Fibroblast of the aortic adventitia (primary cell): ENCODE results near the gene ATG2B. TPM values are rescaled to one million over a fixed set of nuclear protein-coding genes. Genes with fewer than 3 reads are reported as not detected.

ENCODE experiments used
- DNase-seq: peaks from one replicate; pipeline ENCODE4 v3.0.0-alpha.2; 2010; ENCODE audit warnings: low read depth
- H3K4me3 ChIP-seq: 2 replicates; pipeline ENCODE4 v1.5.1; 2011; ENCODE audit warnings: low read depth, mild to moderate bottlenecking, control low read depth, low read length, moderate library complexity
- CTCF ChIP-seq: IDR thresholded peaks from 2 replicates; pipeline ENCODE4 v1.5.1; 2011; ENCODE audit warnings: mild to moderate bottlenecking, low read length, control low read depth, inconsistent platforms; ENCODE audit not compliant: insufficient read depth
- total RNA-seq: library from RNA; depleted of rRNA; stranded (reverse); fragments of >200 nt; gene quantifications from 2 replicates; pipeline ENCODE4 v1.2.3, GENCODE V29; 2012; ENCODE audit warnings: low replicate concordance

ATG2B gene
- total RNA-seq, 1 donor = 28.7 TPM

DNA sequence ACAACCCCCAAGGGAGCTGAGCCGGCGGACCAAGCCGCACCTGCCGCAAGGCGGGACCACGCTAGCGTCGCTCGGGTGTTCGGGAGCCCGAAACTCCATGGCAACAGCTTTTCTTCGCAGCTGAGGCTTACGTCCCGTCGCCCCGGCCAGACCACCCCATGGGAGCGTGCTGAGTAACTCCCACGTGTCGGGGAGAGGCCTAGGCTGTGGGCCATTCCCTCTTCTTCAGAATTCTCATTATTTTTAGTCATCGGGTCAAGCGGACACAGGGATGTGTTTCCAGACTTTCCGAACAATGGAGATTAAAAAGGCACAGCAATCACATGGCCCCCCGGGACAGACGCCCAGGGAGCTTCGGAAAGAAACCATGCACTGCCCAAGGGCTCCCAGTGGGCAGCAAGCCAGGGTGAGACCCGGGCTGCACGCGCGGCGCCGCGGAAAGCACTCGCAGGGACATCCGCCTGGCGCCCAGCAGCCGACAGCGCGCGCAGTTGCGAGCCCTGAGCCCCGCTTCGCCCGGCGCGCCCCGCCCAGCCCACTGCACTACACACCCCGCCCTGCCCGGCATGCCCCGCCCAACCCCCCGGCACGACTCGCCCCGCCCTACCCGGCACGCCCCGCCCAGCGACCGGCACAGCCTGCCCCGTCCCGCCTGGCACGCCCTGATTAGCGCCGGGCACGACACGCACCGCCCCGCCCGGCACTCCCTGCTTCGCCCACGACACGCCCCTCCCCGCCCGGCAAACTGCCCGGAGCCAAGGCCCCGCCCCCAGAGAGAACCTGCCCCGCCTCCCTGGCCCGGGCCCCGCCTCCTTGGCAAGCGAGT is 28.4 kb upstream of the ATG2B start:
- no peak for TF ChIP-seq CTCF
- DNase-seq = peak; percentile 89
- peak overlapping the region; percentile 77 for H3K4me3 ChIP-seq

DNA sequence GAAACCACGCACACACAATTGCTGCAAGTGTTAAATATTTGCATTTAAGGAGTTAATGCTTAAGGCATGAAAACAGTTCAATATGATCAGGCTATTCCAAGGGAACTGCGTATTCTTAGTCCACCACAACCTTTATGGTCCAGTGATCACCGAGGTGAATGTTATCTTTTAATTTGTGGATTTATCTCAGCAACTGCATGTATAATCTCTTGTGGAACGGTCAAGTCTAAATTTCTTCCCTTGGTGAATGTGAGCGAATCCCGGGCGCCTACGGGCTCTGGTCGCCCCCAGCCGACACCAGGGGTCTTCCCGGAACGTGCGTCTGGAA is 27.8 kb upstream of the ATG2B start:
- DNase-seq = peak; percentile 2
- no peak for TF ChIP-seq CTCF
- peak overlapping the region; percentile 77 for H3K4me3 ChIP-seq

- DNase-seq = no peak
- no peak for TF ChIP-seq CTCF
- no peak overlapping the region for H3K4me3 ChIP-seq
Measured at GRCh38 chr14:96385385-96385784, 22.2 kb upstream of the ATG2B start.

DNA sequence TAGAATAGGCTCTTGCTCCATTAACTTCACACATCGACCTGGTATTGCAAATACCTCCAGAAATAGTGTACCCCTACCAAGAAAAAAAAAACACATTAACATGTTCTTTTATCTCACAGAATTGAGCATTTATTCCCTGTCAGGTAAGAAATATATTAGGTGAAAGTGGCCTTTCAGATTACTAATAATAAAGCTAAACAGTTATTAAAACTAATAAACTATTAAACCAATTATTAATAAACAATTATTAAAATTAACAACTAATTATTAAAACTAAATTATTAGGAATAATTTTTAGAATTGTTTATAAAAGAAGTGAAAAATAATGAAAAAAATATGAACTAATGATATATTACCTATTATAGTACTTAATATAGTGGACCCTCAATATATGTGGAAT is 21.6 kb upstream of the ATG2B start:
- no peak overlapping the region for H3K4me3 ChIP-seq
- DNase-seq = no peak
- TF ChIP-seq CTCF = no peak

DNA sequence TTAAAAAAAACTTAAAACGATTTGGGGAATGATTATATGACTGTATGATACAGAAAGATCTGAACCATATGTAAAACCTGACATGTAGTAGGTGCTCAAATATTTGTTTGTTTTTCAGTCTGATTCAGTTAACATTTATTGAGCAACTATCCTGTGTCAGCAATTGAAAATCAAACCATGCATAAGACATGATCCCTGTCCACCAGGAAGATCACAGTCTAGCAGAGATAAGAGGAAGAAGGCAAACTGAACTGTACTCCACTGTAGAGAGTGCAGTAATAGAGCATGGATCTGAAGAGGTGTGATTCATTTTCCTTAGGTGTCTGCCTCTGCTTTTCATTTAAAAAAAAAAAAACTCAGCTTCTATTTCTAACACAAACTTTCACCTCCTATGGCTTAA is 20.9 kb upstream of the ATG2B start:
- DNase-seq = no peak
- H3K4me3 ChIP-seq = no peak overlapping the region
- TF ChIP-seq CTCF = no peak

- no peak for DNase-seq
- no peak for TF ChIP-seq CTCF
- H3K4me3 ChIP-seq = no peak overlapping the region
Measured at GRCh38 chr14:96383445-96383844, 20.3 kb upstream of the ATG2B start.

GRCh38 chr14:96380735-96381134 is 17.6 kb upstream of the ATG2B start:
- TF ChIP-seq CTCF = no peak
- no peak overlapping the region for H3K4me3 ChIP-seq

More at GRCh38 chr14:96380735-96381134, 17.6 kb upstream of the ATG2B start:
- no peak for DNase-seq
